Activated CD4-positive, alpha-beta T cell treated with anti-CD3 and anti-CD28 coated beads, Interleukin-2, amount 50 U/mL, for 4 hours (primary cell): ENCODE data around the gene DLX5.

ENCODE experiments used
- DNase-seq, 2 experiments: peaks; one replicate each; pipeline ENCODE4 v3.0.0-alpha.2; 2020

The DLX5 gene

GRCh38 chr7:96987719-96988118, 36.9 kb downstream of the DLX5 start:
- no peak for DNase-seq

GRCh38 chr7:96986901-96987300, 37.7 kb downstream of the DLX5 start:
- no peak for DNase-seq

GRCh38 chr7:96985992-96986391, 38.6 kb downstream of the DLX5 start:
- no peak for DNase-seq

- DNase-seq = no peak
Observed at GRCh38 chr7:96982586-96982985, 42.0 kb downstream of the DLX5 start.

- no peak for DNase-seq
Observed at GRCh38 chr7:96979551-96980276, 44.9 kb downstream of the DLX5 start.

- DNase-seq = no peak
Observed at GRCh38 chr7:96977445-96977844, 47.2 kb downstream of the DLX5 start.

- no peak for DNase-seq
Observed at GRCh38 chr7:96976106-96976505, 48.5 kb downstream of the DLX5 start.

- no peak for DNase-seq
Observed at GRCh38 chr7:96973986-96974385, 50.6 kb downstream of the DLX5 start.

- DNase-seq = no peak
Observed at GRCh38 chr7:96970739-96971138, 53.9 kb downstream of the DLX5 start.
